GM12874 (cell line): ENCODE measurements around the gene AGAP5.

Experiments used
- CTCF ChIP-seq: IDR thresholded peaks from 2 replicates; pipeline ENCODE4 v1.5.1; 2011; ENCODE audit warnings: low read depth, mild to moderate bottlenecking, control low read depth, low read length, moderate library complexity; ENCODE audit not compliant: insufficient read depth

AGAP5 gene

GRCh38 chr10:73648975-73649829 is 48.7 kb downstream of the AGAP5 start:
- TF ChIP-seq CTCF: no peak

GRCh38 chr10:73647875-73648651 is 49.8 kb downstream of the AGAP5 start:
- no peak for TF ChIP-seq CTCF

GRCh38 chr10:73647211-73647874 is 50.6 kb downstream of the AGAP5 start:
- TF ChIP-seq CTCF: no peak

- no peak for TF ChIP-seq CTCF
These were observed 51.3 kb downstream of the AGAP5 start for GRCh38 chr10:73646598-73647041.

- TF ChIP-seq CTCF: no peak
These were observed 52.7 kb downstream of the AGAP5 start for GRCh38 chr10:73645251-73645650.

GRCh38 chr10:73644767-73645166 is 53.1 kb downstream of the AGAP5 start:
- no peak for TF ChIP-seq CTCF
